ENCODE data around the gene MAP2K3.

The MAP2K3 gene

GRCh38 chr17:21269394-21269793 is 15.1 kb upstream of the MAP2K3 start:
- no peak for FAIRE-seq
- TF ChIP-seq TAF1 (IDR thresholded peaks at IDR 0.05; ENCODE audit: low read depth, low read length): no peak
- TF ChIP-seq PAX5 (IDR thresholded peaks at IDR 0.05; ENCODE audit: insufficient read depth, low read length, severe bottlenecking): no peak
- TF ChIP-seq POLR2AphosphoS5 (IDR thresholded peaks at IDR 0.05; ENCODE audit: low read depth, low read length): no peak
- TF ChIP-seq POLR2A (IDR thresholded peaks at IDR 0.05; ENCODE audit: low read depth, low read length): no peak
- no peak for TF ChIP-seq SPI1 (IDR thresholded peaks at IDR 0.05; ENCODE audit: low read depth, low read length)
- no peak for TF ChIP-seq POU2F2 (IDR thresholded peaks at IDR 0.05; ENCODE audit: low read depth, low read length)
- no peak for DNase-seq (ENCODE audit: insufficient read length, low spot score)

GRCh38 chr17:21271454-21272183 is 12.9 kb upstream of the MAP2K3 start:
- TF ChIP-seq SPI1 (IDR thresholded peaks at IDR 0.05; ENCODE audit: low read depth, low read length) (no peak), POLR2AphosphoS5 (IDR thresholded peaks at IDR 0.05; ENCODE audit: low read depth, low read length) (no peak), POU2F2 (IDR thresholded peaks at IDR 0.05; ENCODE audit: low read depth, low read length) (no peak), TAF1 (IDR thresholded peaks at IDR 0.05; ENCODE audit: low read depth, low read length) (no peak), PAX5 (IDR thresholded peaks at IDR 0.05; ENCODE audit: insufficient read depth, low read length, severe bottlenecking) (no peak), POLR2A (IDR thresholded peaks at IDR 0.05; ENCODE audit: low read depth, low read length) (no peak)
- FAIRE-seq: no peak
- no peak for DNase-seq (ENCODE audit: insufficient read length, low spot score)

DNA sequence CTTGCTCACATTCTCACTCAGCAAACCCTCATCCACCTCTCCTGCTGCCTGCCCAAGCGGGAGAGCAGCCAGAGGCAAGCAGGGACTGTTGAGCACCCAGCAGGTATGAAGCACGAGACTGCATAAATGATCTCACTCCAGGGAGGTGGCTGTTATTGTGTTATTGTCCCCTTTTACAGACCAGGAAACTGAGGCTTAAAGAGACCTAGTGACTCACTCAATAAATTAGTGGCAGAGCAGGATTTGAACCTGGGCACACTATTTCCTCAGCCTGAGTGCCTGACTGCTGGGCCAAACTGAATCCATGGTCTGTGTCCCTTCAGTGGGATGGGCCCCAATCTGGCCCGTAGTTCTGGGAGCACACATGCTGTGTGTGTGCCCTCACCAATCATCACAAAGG is 12.3 kb upstream of the MAP2K3 start:
- no peak for FAIRE-seq
- TF ChIP-seq PAX5 (IDR thresholded peaks at IDR 0.05; ENCODE audit: insufficient read depth, low read length, severe bottlenecking) (no peak), POLR2A (IDR thresholded peaks at IDR 0.05; ENCODE audit: low read depth, low read length) (no peak), TAF1 (IDR thresholded peaks at IDR 0.05; ENCODE audit: low read depth, low read length) (no peak), POU2F2 (IDR thresholded peaks at IDR 0.05; ENCODE audit: low read depth, low read length) (no peak)
- DNase-seq (ENCODE audit: insufficient read length, low spot score): no peak

DNA sequence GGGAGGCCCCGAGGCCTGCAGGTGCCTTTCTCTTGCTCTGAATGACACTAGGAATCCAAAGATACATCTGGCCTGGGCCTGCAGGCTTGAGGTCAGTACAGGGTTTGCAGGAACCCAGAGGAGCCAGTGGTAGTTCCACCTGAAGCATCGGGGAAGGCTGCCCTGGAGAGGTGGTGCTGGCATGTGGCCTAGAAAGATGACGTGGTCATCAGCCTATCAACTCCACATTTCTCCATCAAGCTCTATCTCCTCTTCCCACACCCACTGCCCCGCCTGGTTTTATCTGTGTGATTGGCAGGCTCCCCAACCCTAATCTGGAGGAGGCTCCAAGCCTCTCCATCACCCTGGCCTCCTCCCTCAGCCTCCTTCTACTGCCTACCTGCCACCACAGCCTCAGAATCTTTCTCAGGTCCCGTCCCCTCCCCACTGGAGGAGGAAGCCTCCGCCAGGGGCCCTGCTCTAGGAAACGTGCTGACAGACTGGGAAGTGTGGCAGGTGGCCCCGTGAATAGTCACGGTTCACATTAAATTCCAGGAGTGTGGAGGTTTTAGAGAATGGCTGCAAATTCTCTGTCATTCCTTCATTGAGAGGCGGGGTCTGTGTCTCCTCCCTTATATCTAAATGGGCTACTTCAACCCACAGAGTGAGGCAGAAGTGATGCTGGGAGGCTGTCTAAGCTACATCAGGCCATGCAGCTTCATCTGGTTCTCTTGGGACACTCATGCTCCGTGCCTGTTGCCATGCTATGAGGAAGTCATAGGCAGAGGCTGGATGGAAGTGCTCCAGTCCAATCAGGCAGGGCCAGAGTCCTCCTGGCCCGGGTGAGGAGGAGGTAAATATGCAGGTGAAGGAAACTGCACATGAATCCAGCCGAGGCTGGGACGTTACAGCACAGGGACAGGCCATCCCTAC is 11.4 kb upstream of the MAP2K3 start:
- TF ChIP-seq POLR2AphosphoS5 (IDR thresholded peaks at IDR 0.05; ENCODE audit: low read depth, low read length): no peak
- no peak for TF ChIP-seq POU2F2 (IDR thresholded peaks at IDR 0.05; ENCODE audit: low read depth, low read length)
- TF ChIP-seq SPI1 (IDR thresholded peaks at IDR 0.05; ENCODE audit: low read depth, low read length): no peak
- TF ChIP-seq PAX5 (IDR thresholded peaks at IDR 0.05; ENCODE audit: insufficient read depth, low read length, severe bottlenecking): no peak
- TF ChIP-seq TAF1 (IDR thresholded peaks at IDR 0.05; ENCODE audit: low read depth, low read length): no peak
- TF ChIP-seq POLR2A (IDR thresholded peaks at IDR 0.05; ENCODE audit: low read depth, low read length): no peak
- DNase-seq (ENCODE audit: insufficient read length, low spot score): no peak
- no peak for FAIRE-seq

GRCh38 chr17:21275047-21275578 is 9.4 kb upstream of the MAP2K3 start:
- DNase-seq (ENCODE audit: insufficient read length, low spot score): no peak
- TF ChIP-seq SPI1 (IDR thresholded peaks at IDR 0.05; ENCODE audit: low read depth, low read length) (no peak), TAF1 (IDR thresholded peaks at IDR 0.05; ENCODE audit: low read depth, low read length) (no peak), POLR2AphosphoS5 (IDR thresholded peaks at IDR 0.05; ENCODE audit: low read depth, low read length) (no peak), POLR2A (IDR thresholded peaks at IDR 0.05; ENCODE audit: low read depth, low read length) (no peak), PAX5 (IDR thresholded peaks at IDR 0.05; ENCODE audit: insufficient read depth, low read length, severe bottlenecking) (no peak)
- no peak for FAIRE-seq

- DNase-seq (ENCODE audit: insufficient read length, low spot score) (peak; percentile 98), FAIRE-seq (peak; percentile 98)
- TF ChIP-seq POLR2AphosphoS5 (IDR thresholded peaks at IDR 0.05; ENCODE audit: low read depth, low read length): no peak
- no peak for TF ChIP-seq POLR2A (IDR thresholded peaks at IDR 0.05; ENCODE audit: low read depth, low read length)
- TF ChIP-seq SPI1 (IDR thresholded peaks at IDR 0.05; ENCODE audit: low read depth, low read length): no peak
- no peak for TF ChIP-seq PAX5 (IDR thresholded peaks at IDR 0.05; ENCODE audit: insufficient read depth, low read length, severe bottlenecking)
- TF ChIP-seq POU2F2 (IDR thresholded peaks at IDR 0.05; ENCODE audit: low read depth, low read length): no peak
- TF ChIP-seq TAF1 (IDR thresholded peaks at IDR 0.05; ENCODE audit: low read depth, low read length): no peak
These were observed 8.8 kb upstream of the MAP2K3 start for GRCh38 chr17:21275579-21276263.

GRCh38 chr17:21276264-21276588 is 8.3 kb upstream of the MAP2K3 start:
- no peak for FAIRE-seq
- TF ChIP-seq POLR2A (IDR thresholded peaks at IDR 0.05; ENCODE audit: low read depth, low read length): no peak
- no peak for TF ChIP-seq TAF1 (IDR thresholded peaks at IDR 0.05; ENCODE audit: low read depth, low read length)
- TF ChIP-seq PAX5 (IDR thresholded peaks at IDR 0.05; ENCODE audit: insufficient read depth, low read length, severe bottlenecking): no peak
- TF ChIP-seq SPI1 (IDR thresholded peaks at IDR 0.05; ENCODE audit: low read depth, low read length): no peak
- no peak for TF ChIP-seq POLR2AphosphoS5 (IDR thresholded peaks at IDR 0.05; ENCODE audit: low read depth, low read length)
- TF ChIP-seq POU2F2 (IDR thresholded peaks at IDR 0.05; ENCODE audit: low read depth, low read length): no peak
- DNase-seq (ENCODE audit: insufficient read length, low spot score): no peak

GRCh38 chr17:21277332-21277731 is 7.2 kb upstream of the MAP2K3 start:
- DNase-seq (ENCODE audit: insufficient read length, low spot score): no peak
- TF ChIP-seq TAF1 (IDR thresholded peaks at IDR 0.05; ENCODE audit: low read depth, low read length) (no peak), POLR2AphosphoS5 (IDR thresholded peaks at IDR 0.05; ENCODE audit: low read depth, low read length) (no peak), SPI1 (IDR thresholded peaks at IDR 0.05; ENCODE audit: low read depth, low read length) (no peak), POU2F2 (IDR thresholded peaks at IDR 0.05; ENCODE audit: low read depth, low read length) (no peak), PAX5 (IDR thresholded peaks at IDR 0.05; ENCODE audit: insufficient read depth, low read length, severe bottlenecking) (no peak), POLR2A (IDR thresholded peaks at IDR 0.05; ENCODE audit: low read depth, low read length) (no peak)
- FAIRE-seq: no peak

Measured in GM12891 (cell line).